Measurements from ENCODE around the gene CENATAC.
"Not testable (repeated sequence)": the region's sequence is repeated elsewhere in the genome, so short reads cannot be mapped to it uniquely, and the experiment has no call there.

The CENATAC gene

DNA sequence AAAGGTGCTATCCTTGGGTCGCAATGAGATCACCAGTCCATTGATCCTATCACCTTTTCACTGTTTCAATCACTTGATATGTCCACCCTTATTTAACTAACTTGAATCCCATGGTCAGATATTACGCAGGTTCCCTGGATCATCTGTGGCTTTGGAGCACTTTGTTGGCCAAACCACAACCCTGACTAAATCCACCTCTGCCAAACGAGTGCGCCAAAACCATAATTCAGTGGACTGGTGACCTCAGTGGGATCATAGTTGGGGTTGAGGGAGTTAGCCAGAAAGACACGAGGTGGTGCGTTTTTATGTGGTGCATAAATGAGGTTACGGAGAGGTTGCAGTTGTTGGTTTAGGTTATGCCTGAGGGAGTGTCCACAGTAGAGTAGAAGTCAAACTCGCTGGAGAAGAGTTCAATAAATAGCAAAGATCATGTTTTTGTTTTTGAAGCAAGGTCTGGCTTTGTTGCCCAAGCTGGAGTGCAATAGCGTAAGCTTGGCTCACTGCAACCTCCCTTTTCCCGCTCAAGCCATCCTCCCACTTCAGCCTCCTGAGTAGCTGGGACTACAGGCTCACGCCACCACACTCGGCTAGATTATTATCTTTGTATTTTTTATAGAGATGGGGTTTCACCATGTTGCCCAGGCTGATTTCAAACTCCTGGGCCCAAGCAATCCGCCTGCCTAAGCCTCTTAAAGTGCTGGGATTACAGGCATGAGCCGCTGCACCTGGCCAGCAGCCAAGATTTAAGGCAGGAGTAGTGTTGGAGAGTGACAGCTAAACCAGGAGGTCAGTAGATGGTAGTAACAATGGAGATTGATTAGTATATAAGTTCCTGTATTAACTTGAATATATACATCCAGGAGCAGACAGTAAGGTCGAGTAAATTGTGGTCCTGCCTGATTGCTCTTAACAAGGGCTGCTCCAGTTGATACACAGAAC is 21.9 kb upstream of the CENATAC start:
- no peak for DNase-seq (ENCODE audit: insufficient read length, low spot score)

DNA sequence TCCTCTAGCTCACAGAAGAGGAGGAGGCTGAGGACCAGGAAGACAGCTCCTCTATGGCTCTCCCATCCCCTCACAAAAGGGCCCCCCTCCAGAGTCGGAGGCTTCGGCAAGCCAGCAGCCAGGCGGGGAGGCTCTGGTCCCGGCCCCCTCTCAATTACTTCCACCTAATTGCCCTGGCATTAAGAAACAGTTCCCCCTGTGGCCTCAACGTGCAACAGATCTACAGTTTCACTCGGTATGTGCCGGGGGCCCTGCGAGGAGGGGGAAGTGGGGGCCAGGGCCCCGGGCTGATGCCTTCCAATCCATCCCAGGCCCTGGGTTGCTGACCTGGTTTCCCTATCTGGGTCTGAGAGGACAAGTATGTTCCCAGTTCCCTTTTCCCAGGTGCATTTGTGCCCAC is 18.5 kb upstream of the CENATAC start:
- TF ChIP-seq POLR2A (IDR thresholded peaks at IDR 0.05; ENCODE audit: low read depth, low read length) = no peak
- FAIRE-seq (no peak), DNase-seq (ENCODE audit: insufficient read length, low spot score) (no peak)

More for the DNA sequence above, 21.9 kb upstream of the CENATAC start:
- no peak for TF ChIP-seq POLR2A (IDR thresholded peaks at IDR 0.05; ENCODE audit: low read depth, low read length)
- no peak for FAIRE-seq

DNA sequence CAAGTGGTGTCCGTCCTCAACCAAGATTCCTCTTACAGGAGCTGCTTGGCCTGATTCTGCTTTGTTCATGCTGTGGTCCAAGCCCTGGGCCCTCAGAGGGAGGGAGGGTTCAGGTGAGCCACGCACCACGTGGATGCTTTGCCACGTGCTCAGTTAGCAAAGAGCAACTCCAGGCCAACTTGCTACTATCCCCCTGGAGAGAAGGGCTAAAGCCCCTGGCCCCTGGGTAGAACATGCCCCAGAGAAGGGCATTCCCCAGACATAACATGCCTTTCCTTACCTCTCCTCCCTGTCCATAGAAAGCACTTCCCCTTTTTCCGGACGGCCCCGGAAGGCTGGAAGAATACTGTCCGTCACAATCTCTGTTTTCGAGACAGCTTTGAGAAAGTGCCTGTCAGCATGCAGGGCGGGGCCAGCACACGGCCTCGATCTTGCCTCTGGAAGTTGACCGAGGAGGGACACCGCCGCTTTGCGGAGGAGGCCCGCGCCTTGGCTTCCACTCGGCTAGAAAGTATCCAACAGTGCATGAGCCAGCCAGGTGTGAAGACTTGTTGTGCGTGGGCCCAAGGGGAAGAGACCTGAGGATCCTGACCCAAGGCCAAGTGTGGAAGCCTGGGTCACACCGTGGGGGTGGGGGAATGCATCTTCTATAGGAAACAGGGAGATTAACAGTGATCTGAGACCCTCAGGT is 17.6 kb upstream of the CENATAC start:
- no peak for DNase-seq (ENCODE audit: insufficient read length, low spot score)
- no peak for FAIRE-seq
- no peak for TF ChIP-seq POLR2A (IDR thresholded peaks at IDR 0.05; ENCODE audit: low read depth, low read length)

DNA sequence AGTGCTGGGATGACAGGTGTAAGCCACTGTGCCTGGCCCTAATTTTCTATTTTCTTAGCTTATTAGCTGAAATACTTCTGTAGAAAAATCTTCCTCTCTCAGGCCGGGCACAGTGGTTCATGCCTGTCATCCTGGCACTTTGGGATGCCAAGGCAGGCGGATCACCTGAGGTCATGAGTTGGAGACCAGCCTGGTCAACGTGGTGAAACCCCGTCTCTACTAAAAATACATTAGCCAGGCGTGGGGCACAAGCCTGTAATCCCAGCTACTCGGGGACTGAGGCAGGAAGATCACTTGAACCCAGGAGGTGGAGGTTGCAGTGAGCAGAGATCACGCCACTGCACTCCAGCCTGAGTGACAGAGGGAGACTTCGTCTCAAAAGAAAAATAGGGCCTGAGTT is 13.6 kb upstream of the CENATAC start:
- not testable (repeated sequence) for FAIRE-seq; DNase-seq (ENCODE audit: insufficient read length, low spot score)

DNA sequence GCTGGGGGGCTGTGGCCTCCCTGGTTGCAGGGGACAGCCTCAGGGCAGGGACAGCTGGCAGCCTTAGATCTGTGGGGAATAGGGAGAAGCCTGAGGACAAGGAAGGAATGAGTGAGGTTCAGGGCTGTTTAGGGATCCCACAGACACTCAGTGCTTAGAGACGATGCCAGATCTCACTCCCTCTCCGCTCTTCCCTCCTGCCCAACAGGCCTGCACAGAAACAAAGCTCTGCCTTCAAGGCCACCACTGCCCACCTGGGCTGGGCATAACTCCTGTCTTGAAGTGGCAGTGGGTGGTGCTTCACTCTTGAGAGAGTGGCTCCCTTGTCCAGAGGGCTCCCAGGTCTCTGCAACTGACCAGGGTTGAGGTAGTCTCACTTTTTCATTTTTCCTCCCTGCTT is 13.1 kb upstream of the CENATAC start:
- FAIRE-seq (no peak), DNase-seq (ENCODE audit: insufficient read length, low spot score) (no peak)
- TF ChIP-seq POLR2A (IDR thresholded peaks at IDR 0.05; ENCODE audit: low read depth, low read length) = no peak

DNA sequence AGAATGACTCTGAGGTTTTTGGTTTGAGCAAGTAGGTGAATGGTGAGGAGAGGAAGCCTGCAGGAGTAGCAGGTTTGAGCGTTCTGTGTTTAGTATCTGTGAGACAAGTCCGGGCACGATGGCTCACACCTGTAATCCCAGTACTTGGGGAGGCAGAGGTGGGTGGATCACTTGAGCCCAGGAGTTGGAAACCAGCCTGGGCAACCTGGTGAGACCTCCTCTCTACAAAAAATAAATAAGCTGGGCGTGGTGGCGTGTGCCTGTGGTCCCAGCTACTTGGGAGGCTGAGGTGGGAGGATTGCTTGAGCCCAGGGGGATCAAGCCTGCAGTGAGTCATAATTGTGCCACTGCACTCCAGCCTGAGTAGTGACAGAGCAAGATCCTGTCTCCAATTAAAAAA is 9.7 kb upstream of the CENATAC start:
- DNase-seq (ENCODE audit: insufficient read length, low spot score) (no peak), FAIRE-seq (no peak)
- TF ChIP-seq POLR2A (IDR thresholded peaks at IDR 0.05; ENCODE audit: low read depth, low read length) = no peak

DNA sequence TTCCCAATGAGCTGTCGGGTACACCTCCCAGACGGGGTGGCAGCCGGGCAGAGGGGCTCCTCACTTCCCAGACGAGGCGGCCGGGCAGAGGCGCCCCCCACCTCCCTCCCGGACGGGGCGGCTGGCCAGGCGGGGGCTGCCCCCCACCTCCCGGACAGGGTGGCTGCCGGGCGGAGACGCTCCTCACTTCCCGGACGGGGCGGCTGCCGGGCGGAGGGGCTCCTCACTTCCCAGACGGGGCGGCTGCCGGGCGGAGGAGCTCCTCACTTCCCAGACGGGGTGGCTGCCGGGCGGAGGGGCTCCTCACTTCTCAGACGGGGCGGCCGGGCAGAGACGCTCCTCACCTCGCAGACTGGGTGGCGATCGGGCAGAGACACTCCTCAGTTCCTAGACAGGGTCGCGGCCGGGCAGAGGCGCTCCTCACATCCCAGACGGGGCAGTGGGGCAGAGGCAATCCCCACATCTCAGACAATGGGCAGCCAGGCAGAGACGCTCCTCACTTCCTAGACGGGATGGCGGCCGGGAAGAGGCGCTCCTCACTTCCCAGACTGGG is 6.4 kb upstream of the CENATAC start:
- DNase-seq (ENCODE audit: insufficient read length, low spot score); FAIRE-seq: not testable (repeated sequence)

DNA sequence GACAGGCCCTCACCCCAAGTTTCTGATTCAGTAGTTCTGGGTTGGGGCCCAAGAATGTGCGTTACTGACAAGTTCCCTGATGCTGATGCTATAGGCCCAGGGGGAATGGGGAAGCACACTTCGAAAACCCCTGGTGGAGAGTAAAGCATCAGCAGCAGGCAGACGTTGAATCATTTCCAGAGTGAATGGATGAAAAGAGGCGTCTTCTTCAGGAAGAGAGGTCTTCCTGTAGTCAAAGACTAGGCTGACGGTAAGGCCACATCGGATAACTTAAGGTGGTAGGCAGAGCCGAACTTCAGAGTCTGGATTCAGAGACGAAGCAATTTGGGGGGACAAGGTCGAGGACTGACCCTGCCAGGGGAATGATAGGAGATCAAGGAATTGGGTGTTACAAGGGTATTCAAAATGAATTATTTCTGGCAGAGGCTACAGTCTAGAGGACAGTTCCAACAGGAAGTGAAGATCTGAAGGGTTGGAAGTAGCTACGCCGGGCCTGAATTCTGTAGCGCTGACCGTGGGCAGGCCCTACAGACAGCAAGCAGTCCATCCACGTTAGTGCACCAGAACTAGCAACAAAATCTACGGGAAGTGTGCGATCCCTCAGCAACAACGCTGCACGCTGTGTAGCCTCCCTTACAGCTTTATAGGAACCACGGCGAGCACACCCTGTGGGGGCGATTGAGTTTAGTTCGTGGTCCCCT is 862 bp upstream of the CENATAC start:
- no peak for DNase-seq (ENCODE audit: insufficient read length, low spot score)
- no peak for TF ChIP-seq POLR2A (IDR thresholded peaks at IDR 0.05; ENCODE audit: low read depth, low read length)
- FAIRE-seq = no peak

DNA sequence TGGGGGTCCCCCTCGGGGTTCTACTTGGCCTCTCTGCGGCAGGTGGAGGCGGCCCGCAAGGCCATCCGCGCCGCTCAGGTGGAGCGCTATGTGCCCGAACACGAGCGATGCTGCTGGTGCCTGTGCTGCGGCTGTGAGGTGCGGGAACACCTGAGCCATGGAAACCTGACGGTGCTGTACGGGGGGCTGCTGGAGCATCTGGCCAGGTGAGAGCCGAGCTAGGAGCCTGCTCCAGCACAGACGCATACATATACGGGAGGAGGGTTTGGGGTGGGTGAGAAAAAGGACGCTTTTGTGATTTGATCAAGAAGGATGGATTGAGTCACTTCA is 415 bp downstream of the CENATAC start:
- DNase-seq (ENCODE audit: insufficient read length, low spot score) = no peak
- TF ChIP-seq POLR2A (IDR thresholded peaks at IDR 0.05; ENCODE audit: low read depth, low read length) = no peak
- FAIRE-seq = no peak

DNA sequence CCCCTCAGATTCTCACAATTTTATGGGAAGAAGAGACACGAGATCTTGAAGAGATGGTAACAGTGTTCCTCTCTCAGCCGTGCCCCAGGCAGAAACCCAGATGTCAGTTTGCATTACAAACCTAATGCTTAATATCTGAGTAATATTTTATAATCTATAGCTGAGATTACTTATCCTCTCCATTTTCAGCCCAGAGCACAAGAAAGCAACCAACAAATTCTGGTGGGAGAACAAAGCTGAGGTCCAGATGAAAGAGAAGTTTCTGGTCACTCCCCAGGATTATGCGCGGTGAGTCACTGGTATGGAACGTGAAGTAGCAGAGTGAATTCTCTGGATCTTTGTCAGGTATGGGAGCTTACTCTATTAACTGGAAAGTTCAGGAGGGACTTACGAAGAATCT is 884 bp downstream of the CENATAC start:
- no peak for TF ChIP-seq POLR2A (IDR thresholded peaks at IDR 0.05; ENCODE audit: low read depth, low read length)
- FAIRE-seq (no peak), DNase-seq (ENCODE audit: insufficient read length, low spot score) (peak; percentile 54)

DNA sequence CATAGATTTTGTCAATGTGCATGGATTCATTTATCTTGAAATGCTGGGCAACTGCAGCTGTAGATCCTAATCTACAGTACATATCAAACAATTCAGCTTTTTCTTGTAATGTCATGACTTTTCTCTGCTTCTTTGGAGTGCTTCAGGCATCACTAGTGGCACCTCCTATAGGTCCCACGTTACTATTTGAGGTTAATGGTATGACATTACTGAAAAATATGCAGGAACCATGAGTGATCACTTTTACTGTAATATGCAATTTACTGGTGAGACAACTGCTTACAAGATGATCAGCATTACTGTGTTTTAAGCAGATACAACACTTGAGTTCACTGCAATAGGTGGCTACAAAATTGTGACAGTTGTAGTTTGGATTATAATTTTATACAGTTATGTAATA is 3.0 kb downstream of the CENATAC start:
- DNase-seq (ENCODE audit: insufficient read length, low spot score) = no peak
- no peak for FAIRE-seq
- TF ChIP-seq POLR2A (IDR thresholded peaks at IDR 0.05; ENCODE audit: low read depth, low read length) = no peak

DNA sequence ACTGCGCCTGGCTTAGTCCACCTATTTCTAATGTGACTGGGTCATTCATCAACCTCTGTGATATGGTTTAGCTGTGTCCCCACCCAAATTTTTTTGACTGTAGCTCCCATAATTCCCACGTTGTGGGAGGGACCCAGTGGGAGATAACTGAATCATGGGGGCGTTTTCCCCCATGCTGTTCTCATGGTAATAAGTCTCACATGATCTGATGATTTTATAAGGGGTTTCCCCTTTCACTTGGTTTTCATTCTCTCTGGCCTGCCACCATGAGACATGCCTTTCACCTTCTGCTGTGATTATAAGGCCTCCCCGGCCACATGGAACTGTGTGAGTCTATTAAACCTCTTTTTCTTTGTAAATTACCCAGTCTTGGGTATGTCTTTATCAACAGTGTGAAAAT is 8.7 kb downstream of the CENATAC start:
- TF ChIP-seq POLR2A (IDR thresholded peaks at IDR 0.05; ENCODE audit: low read depth, low read length) = no peak
- DNase-seq (ENCODE audit: insufficient read length, low spot score) (no peak), FAIRE-seq (no peak)

DNA sequence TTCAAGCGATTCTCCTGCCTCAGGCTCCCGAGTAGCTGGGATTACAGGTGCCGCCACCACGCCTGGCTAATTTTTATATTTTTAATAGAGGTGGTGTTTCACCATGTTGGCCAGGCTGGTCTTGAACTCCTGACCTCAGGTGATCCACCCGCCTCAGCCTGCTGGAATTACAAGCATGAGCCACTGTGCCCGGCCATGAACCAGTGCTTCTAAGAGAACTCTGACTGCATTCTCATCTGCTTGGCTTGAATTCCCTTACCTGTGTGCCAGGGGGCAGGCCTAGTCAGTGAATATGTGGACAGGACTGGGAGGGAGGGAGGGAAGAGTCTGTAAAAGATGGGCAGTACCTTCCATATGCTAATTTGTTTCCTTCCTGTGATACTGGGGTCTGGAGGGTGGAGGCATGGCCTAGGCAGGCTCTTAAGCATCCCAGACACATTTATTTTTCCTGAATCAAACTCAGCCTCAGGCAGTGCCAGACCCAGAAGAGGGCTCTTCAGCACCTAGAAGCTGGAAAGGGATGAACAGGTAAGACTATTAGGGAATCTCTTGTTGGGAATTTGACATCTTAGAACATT is 13.6 kb downstream of the CENATAC start:
- no peak for DNase-seq (ENCODE audit: insufficient read length, low spot score)
- TF ChIP-seq POLR2A (IDR thresholded peaks at IDR 0.05; ENCODE audit: low read depth, low read length) = no peak
- FAIRE-seq = no peak

DNA sequence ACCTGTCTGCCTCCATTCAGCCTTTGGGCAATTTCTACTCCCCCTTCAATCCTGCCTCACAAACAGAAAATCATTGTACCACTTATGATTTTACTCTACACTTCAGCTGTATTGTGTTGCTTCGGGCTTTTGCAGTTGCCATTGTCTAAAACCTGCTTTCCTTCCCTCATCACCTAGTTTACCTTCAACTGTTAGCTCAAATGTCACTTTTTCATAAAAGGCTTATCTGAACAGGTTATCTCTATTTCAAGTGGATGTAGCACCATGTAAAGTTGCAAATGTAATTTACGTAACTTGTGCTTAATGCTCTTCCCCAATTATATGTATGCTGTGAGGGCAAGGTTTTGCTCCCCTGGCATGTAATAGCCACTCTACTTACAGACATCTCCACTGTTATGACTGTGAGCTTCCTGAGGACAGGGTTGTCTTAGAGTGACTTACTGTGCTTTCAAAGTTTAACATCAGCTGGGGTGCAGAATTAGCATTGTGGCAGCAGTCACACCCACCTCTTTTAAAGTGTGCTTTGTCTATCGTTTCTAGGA is 14.8 kb downstream of the CENATAC start:
- TF ChIP-seq POLR2A (IDR thresholded peaks at IDR 0.05; ENCODE audit: low read depth, low read length) = no peak
- DNase-seq (ENCODE audit: insufficient read length, low spot score) (no peak), FAIRE-seq (no peak)
